Ovary (tissue), 9 donors: ENCODE data around the gene TBATA. TPM values are rescaled to one million over a fixed set of nuclear protein-coding genes. Genes with fewer than 3 reads are reported as not detected.

Experiments used
- DNase-seq, 5 donors: peaks; one replicate each; pipeline ENCODE4 v3.0.0-alpha.2; 2019 to 2020
- H3K27ac ChIP-seq, 2 donors: fragments of 200-600 bp; one replicate each; pipeline versions ENCODE4 v1.5.1 to v1.8.0; 2019 to 2022
- H3K27me3 ChIP-seq: fragments of 200-600 bp; one replicate; pipeline ENCODE4 v1.8.0; 2022
- H3K36me3 ChIP-seq: fragments of 200-600 bp; sonication (generic); one replicate; pipeline ENCODE4 v1.5.1; 2019
- H3K4me1 ChIP-seq: one replicate; pipeline ENCODE4 v1.8.1; 2013; ENCODE audit warnings: mild to moderate bottlenecking, moderate library complexity; ENCODE audit not compliant: insufficient read depth
- H3K4me3 ChIP-seq: fragments of 200-600 bp; sonication (generic); one replicate; pipeline ENCODE4 v1.5.1; 2017
- H3K9me3 ChIP-seq, 2 donors: fragments of 200-600 bp in 1 of 2; sonication (generic) in 1 of 2; one replicate each; pipeline versions ENCODE4 v1.5.1 to v1.8.1; 2013 to 2019; ENCODE audit warnings: mild to moderate bottlenecking in 1 of 2, moderate library complexity in 1 of 2
- CTCF ChIP-seq, 3 donors: fragments of 450-650 bp in 2 of 3; fragments of 200-600 bp in 1 of 3; IDR thresholded peaks; one replicate each; pipeline versions ENCODE4 v1.5.1 to v1.8.0; 2016 to 2022; ENCODE audit warnings: antibody characterized with exemption in 3 of 3, mild to moderate bottlenecking in 1 of 3
- EP300 ChIP-seq: sonication (generic); formaldehyde crosslinking; IDR thresholded peaks from one replicate; pipeline ENCODE4 v1.6.1; 2017; ENCODE audit warnings: antibody characterized with exemption
- POLR2A ChIP-seq: fragments of 450-650 bp; IDR thresholded peaks from one replicate; pipeline ENCODE4 v1.6.1; 2017; ENCODE audit warnings: antibody characterized with exemption, mild to moderate bottlenecking, moderate library complexity
- WGBS, 3 donors: extraction: QIAGEN DNeasy Blood & Tissue Kit in 1 of 3; methylation state at CpG; one replicate each; pipeline versions ENCODE4 v1.1.5 to v1.1.7; 2013 to 2017; 5-methylcytosine and 5-hydroxymethylcytosine counted together
- intact Hi-C, 4 donors: fragments of 100-400 bp; cut with DNase I; formaldehyde crosslinking; loops; one replicate each; pipeline versions ENCODE4 v1.11.0 to v1.15.1; 2022 to 2023
- polyA plus RNA-seq, 2 donors: library from polyadenylated mRNA; stranded (reverse); fragments of 200-250 nt in 1 of 2; fragments of 350-450 nt in 1 of 2; fragmentation: Illumina TruSeq in 1 of 2; extraction: RNeasy Lipid Tissue Mini Kit (QIAGEN cat#74804) in 1 of 2; gene quantifications; one replicate each; pipeline ENCODE4 v1.2.3, GENCODE V29; 2013 to 2014
- total RNA-seq, 7 donors: library from RNA; depleted of rRNA in 2 of 7; stranded (reverse); fragments of >200 nt in 2 of 7; fragmentation: NEBNext Ultra II Directional in 3 of 7; extraction: Animal tissue kit (Norgen Biotek cat#: 25700) in 3 of 7; gene quantifications; one replicate each; pipeline versions ENCODE4 v1.1.0 to v1.2.4, GENCODE V29; 2016 to 2023
- donor health status: DM: no; HTN: no; CAD: no; lungs with moderate emphysema.
- donor health status: DM: no; HTN: no; CAD: no.
- donor health status: Bipolar disorder and iron deficiency.
- donor health status: DM: yes; HTN: yes; CAD: no.
- donor health status: DM: no; HTN: no; CAD: no.
- donor health status: DM: yes; HTN: yes; CAD: no.

TBATA gene
- total and polyA plus RNA-seq, 9 donors = not detected

- Histone ChIP-seq H3K27me3 (no peaks in the 10 kb centered on the region), H3K4me3 (peak within 1 kb of the TSS; percentile 85), H3K27ac (peak within 1 kb of the TSS; percentile 69 to 72), H3K4me1 (no peaks in the 10 kb centered on the region), H3K36me3 (no peaks in the 10 kb centered on the region), H3K9me3 (no peaks in the 10 kb centered on the region)
- peak; percentile 92 to 98 (median 97) for TF ChIP-seq CTCF (IDR thresholded peaks at IDR 0.05)
- no peak for TF ChIP-seq EP300
- TF ChIP-seq POLR2A = peak; percentile 53
- DNase-seq = peak; percentile 76 to 92 (median 87)
- intact Hi-C loops = loop anchor here in 3 of 4 donors (2.0 to 10.0 kb wide), 3 partner anchors 63 to 69 kb away; partner anchors contain the start of gene PCBD1 (in 1 of the 3)
- 1 to 2% (median 2%) methylated on average over 41 to 57 of the region's 58 CpGs for WGBS, 3 donors
Observed at GRCh38 chr10:70815504-70816219, 30.5 kb upstream of the TBATA start, which contains the start of gene SGPL1. Gene SGPL1 (plus strand): TSS chr10:70815948. CDS start chr10:70816854, 906 bp downstream.

GRCh38 chr10:70814126-70814525 lies 28.9 kb upstream of the TBATA start:
- TF ChIP-seq POLR2A (no peak), CTCF (IDR thresholded peaks at IDR 0.05) (no peak), EP300 (no peak)
- Histone ChIP-seq H3K9me3 (no peaks in the 10 kb centered on the region), H3K4me1 (no peaks in the 10 kb centered on the region), H3K4me3 (no peak overlapping the region), H3K36me3 (no peaks in the 10 kb centered on the region), H3K27me3 (no peaks in the 10 kb centered on the region), H3K27ac (no peak overlapping the region)
- intact Hi-C loops = loop anchor here in 3 of 4 donors (2.0 to 10.0 kb wide), 3 partner anchors 63 to 71 kb away; partner anchors contain the start of gene PCBD1 (in 1 of the 3)
- 55 to 61% (median 60%) methylated on average over 4 of the region's 4 CpGs for WGBS, 3 donors
- no peak for DNase-seq

- DNase-seq = no peak
- TF ChIP-seq EP300 (no peak), CTCF (IDR thresholded peaks at IDR 0.05) (no peak), POLR2A (no peak)
- H3K27me3 ChIP-seq = no peaks in the 10 kb centered on the region
- no peaks in the 10 kb centered on the region for H3K36me3 ChIP-seq
- H3K4me3 ChIP-seq = no peak overlapping the region
- no peak overlapping the region for H3K27ac ChIP-seq
- intact Hi-C loops = loop anchor here in 2 of 4 donors (5.0 to 10.0 kb wide), 2 partner anchors 64 to 72 kb away; partner anchors contain the start of gene PCBD1 (in 1 of the 2)
- no peaks in the 10 kb centered on the region for H3K9me3 ChIP-seq
- WGBS, 3 donors = 82 to 89% (median 83%) methylated on average over 4 of the region's 4 CpGs
- no peaks in the 10 kb centered on the region for H3K4me1 ChIP-seq
Observed at GRCh38 chr10:70812814-70813213, 27.6 kb upstream of the TBATA start.

- H3K36me3 ChIP-seq = no peaks in the 10 kb centered on the region
- intact Hi-C loops = loop anchor here in 2 of 4 donors (5.0 to 10.0 kb wide), 2 partner anchors 65 to 73 kb away; partner anchors contain the start of gene PCBD1 (in 1 of the 2)
- H3K27ac ChIP-seq = no peak overlapping the region
- no peaks in the 10 kb centered on the region for H3K4me1 ChIP-seq
- WGBS, 3 donors = 55 to 77% (median 66%) methylated on average over 3 of the region's 3 CpGs
- no peaks in the 10 kb centered on the region for H3K9me3 ChIP-seq
- no peak overlapping the region for H3K4me3 ChIP-seq
- no peaks in the 10 kb centered on the region for H3K27me3 ChIP-seq
- TF ChIP-seq POLR2A = no peak
- no peak for TF ChIP-seq CTCF (IDR thresholded peaks at IDR 0.05)
- no peak for TF ChIP-seq EP300
- no peak for DNase-seq
Observed at GRCh38 chr10:70811881-70812280, 26.7 kb upstream of the TBATA start.
